Activated CD8-positive, alpha-beta T cell treated with anti-CD3 and anti-CD28 coated beads, Interleukin-2, amount 10 ng/mL, durations not matched to agents 7 days and 5 days (primary cell): Measurements from ENCODE around the gene RALBP1. TPM values are rescaled to one million over a fixed set of nuclear protein-coding genes. Genes with fewer than 3 reads are reported as not detected.
"Not testable (repeated sequence)": the region's sequence is repeated elsewhere in the genome, so short reads cannot be mapped to it uniquely, and the experiment has no call there.

Experiments
- ATAC-seq: fragments of 150-1000 bp; cut with Tn5 transposase; one replicate; pipeline ENCODE4 v1.10.0; 2021; ENCODE audit warnings: moderate library complexity
- CTCF ChIA-PET: fragments of 350-600 bp; sonication (Branson Sonifier 250); formaldehyde crosslinking; loops from one replicate; lab custom pipeline; 2021; ENCODE audit warnings: antibody characterized with exemption; lab: Charles Lee
- POLR2A ChIA-PET: fragments of 350-600 bp; sonication (Branson Sonifier 250); formaldehyde crosslinking; loops from one replicate; lab custom pipeline; 2021; ENCODE audit warnings: antibody characterized with exemption; lab: Charles Lee
- DNase-seq: peaks from one replicate; pipeline ENCODE4 v3.0.0-alpha.2; 2020
- H3K27ac Mint-ChIP-seq: one replicate; pipeline ENCODE4 v1.8.0; 2021; ENCODE audit warnings: mild to moderate bottlenecking, mixed read lengths
- H3K27me3 Mint-ChIP-seq: one replicate; pipeline ENCODE4 v1.8.0; 2021; ENCODE audit warnings: low read depth, mixed read lengths
- H3K36me3 Mint-ChIP-seq: one replicate; pipeline ENCODE4 v1.8.0; 2021; ENCODE audit warnings: low read depth, mixed read lengths
- H3K4me1 Mint-ChIP-seq: one replicate; pipeline ENCODE4 v1.8.0; 2021; ENCODE audit warnings: low read depth, mixed read lengths
- H3K4me3 Mint-ChIP-seq: one replicate; pipeline ENCODE4 v1.8.0; 2021; ENCODE audit warnings: mild to moderate bottlenecking, mixed read lengths
- H3K9me3 Mint-ChIP-seq: one replicate; pipeline ENCODE4 v1.8.0; 2022; ENCODE audit warnings: mixed read lengths; ENCODE audit not compliant: insufficient read depth
- total RNA-seq, 2 experiments: library from RNA; stranded (reverse); gene quantifications; one replicate each; pipeline ENCODE4 v1.2.3, GENCODE V29; 2021

The RALBP1 gene
- total RNA-seq, result 10 to 100 TPM; 48.6 to 51.2 TPM

- peak within 1 kb of the TSS; percentile 91 for H3K4me3 Mint-ChIP-seq
- peaks cover 17% of the 10 kb centered on the region for H3K27me3 Mint-ChIP-seq
- ChIA-PET CTCF (interaction anchor here (1.0 kb wide), 1 partner anchor 21 kb away, joined by 3 read pairs; no protein-coding TSS in a partner anchor), POLR2A (interaction anchor here (1.4 kb wide), 1 partner anchor 42 kb away, joined by 3 read pairs; no protein-coding TSS in a partner anchor)
- H3K4me1 Mint-ChIP-seq, result peaks cover 27% of the 10 kb centered on the region
- ATAC-seq, result peak; percentile 98
- H3K27ac Mint-ChIP-seq, result peak within 1 kb of the TSS; percentile 92
- peaks cover under 1% of the 10 kb centered on the region for H3K9me3 Mint-ChIP-seq
- peak; percentile 99 for DNase-seq
- peaks cover 25% of the 10 kb centered on the region for H3K36me3 Mint-ChIP-seq
Measured at GRCh38 chr18:9474983-9475642, at the start of gene RALBP1. Gene RALBP1 (plus strand): TSS chr18:9475513. CDS start chr18:9513046, 37,533 bp downstream.

GRCh38 chr18:9426753-9427152 is 48.6 kb upstream of the RALBP1 start:
- no peaks in the 10 kb centered on the region for H3K4me1 Mint-ChIP-seq
- ATAC-seq (no peak), DNase-seq (no peak)
- H3K27me3 Mint-ChIP-seq, result no peaks in the 10 kb centered on the region
- H3K4me3 Mint-ChIP-seq, result no peak overlapping the region
- ChIA-PET POLR2A (no interaction called here), CTCF (interaction anchor here (0.7 to 1.2 kb wide), 2 partner anchors 11 to 89 kb away, joined by 3 read pairs; no protein-coding TSS in a partner anchor)
- H3K36me3 Mint-ChIP-seq, result no peaks in the 10 kb centered on the region
- no peaks in the 10 kb centered on the region for H3K9me3 Mint-ChIP-seq
- H3K27ac Mint-ChIP-seq, result no peak overlapping the region

- DNase-seq, result no peak
- CTCF ChIA-PET, result no interaction called here
- no peak overlapping the region for H3K4me3 Mint-ChIP-seq
- POLR2A ChIA-PET, result no interaction called here
- no peaks in the 10 kb centered on the region for H3K36me3 Mint-ChIP-seq
- no peak overlapping the region for H3K27ac Mint-ChIP-seq
- no peaks in the 10 kb centered on the region for H3K4me1 Mint-ChIP-seq
- H3K27me3 Mint-ChIP-seq, result no peaks in the 10 kb centered on the region
- H3K9me3 Mint-ChIP-seq, result no peaks in the 10 kb centered on the region
- no peak for ATAC-seq
Measured at GRCh38 chr18:9428301-9428706, 47.0 kb upstream of the RALBP1 start.

GRCh38 chr18:9428862-9429661 is 46.3 kb upstream of the RALBP1 start:
- ChIA-PET POLR2A (no interaction called here), CTCF (no interaction called here)
- peaks cover 4% of the 10 kb centered on the region for H3K4me1 Mint-ChIP-seq
- H3K27ac Mint-ChIP-seq, result no peak overlapping the region
- no peaks in the 10 kb centered on the region for H3K9me3 Mint-ChIP-seq
- H3K4me3 Mint-ChIP-seq, result no peak overlapping the region
- H3K36me3 Mint-ChIP-seq, result no peaks in the 10 kb centered on the region
- ATAC-seq (no peak), DNase-seq (no peak)
- H3K27me3 Mint-ChIP-seq, result no peaks in the 10 kb centered on the region

GRCh38 chr18:9429662-9429993 is 45.7 kb upstream of the RALBP1 start:
- POLR2A ChIA-PET, result no interaction called here
- no peaks in the 10 kb centered on the region for H3K9me3 Mint-ChIP-seq

GRCh38 chr18:9430315-9430714 is 45.0 kb upstream of the RALBP1 start:
- H3K36me3 Mint-ChIP-seq, POLR2A ChIA-PET, ATAC-seq, H3K27ac Mint-ChIP-seq, H3K4me1 Mint-ChIP-seq, DNase-seq, H3K9me3 Mint-ChIP-seq, H3K4me3 Mint-ChIP-seq, CTCF ChIA-PET, H3K27me3 Mint-ChIP-seq: not testable (repeated sequence)

More at GRCh38 chr18:9429662-9429993, 45.7 kb upstream of the RALBP1 start:
- Mint-ChIP-seq H3K4me3 (no peak overlapping the region), H3K36me3 (no peaks in the 10 kb centered on the region), H3K27ac (no peak overlapping the region), H3K27me3 (no peaks in the 10 kb centered on the region), H3K4me1 (peaks cover 4% of the 10 kb centered on the region)
- ATAC-seq (no peak), DNase-seq (no peak)
- CTCF ChIA-PET, result no interaction called here

- H3K9me3 Mint-ChIP-seq, result no peaks in the 10 kb centered on the region
- H3K4me1 Mint-ChIP-seq, result peaks cover 4% of the 10 kb centered on the region
- H3K27me3 Mint-ChIP-seq, result no peaks in the 10 kb centered on the region
- H3K36me3 Mint-ChIP-seq, result no peaks in the 10 kb centered on the region
- ATAC-seq (no peak), DNase-seq (no peak)
- ChIA-PET POLR2A (interaction anchor here (0.6 kb wide), 1 partner anchor 216 kb away, joined by 3 read pairs; no protein-coding TSS in a partner anchor), CTCF (no interaction called here)
- no peak overlapping the region for H3K27ac Mint-ChIP-seq
- H3K4me3 Mint-ChIP-seq, result no peak overlapping the region
Measured at GRCh38 chr18:9431296-9431695, 44.0 kb upstream of the RALBP1 start.

- H3K9me3 Mint-ChIP-seq, POLR2A ChIA-PET, H3K27ac Mint-ChIP-seq, DNase-seq, H3K4me1 Mint-ChIP-seq, CTCF ChIA-PET, H3K4me3 Mint-ChIP-seq, H3K27me3 Mint-ChIP-seq, H3K36me3 Mint-ChIP-seq, ATAC-seq: not testable (repeated sequence)
Measured at GRCh38 chr18:9433122-9433521, 42.2 kb upstream of the RALBP1 start.

GRCh38 chr18:9433671-9434121 is 41.6 kb upstream of the RALBP1 start:
- Mint-ChIP-seq H3K4me1 (peaks cover 4% of the 10 kb centered on the region), H3K9me3 (no peaks in the 10 kb centered on the region), H3K36me3 (no peaks in the 10 kb centered on the region), H3K27ac (no peak overlapping the region), H3K4me3 (no peak overlapping the region), H3K27me3 (no peaks in the 10 kb centered on the region)
- DNase-seq, result no peak
- POLR2A ChIA-PET, result no interaction called here
- no peak for ATAC-seq
- CTCF ChIA-PET, result no interaction called here

- Mint-ChIP-seq H3K4me3 (no peak overlapping the region), H3K36me3 (no peaks in the 10 kb centered on the region), H3K9me3 (no peaks in the 10 kb centered on the region), H3K27ac (no peak overlapping the region), H3K4me1 (peaks cover 4% of the 10 kb centered on the region), H3K27me3 (no peaks in the 10 kb centered on the region)
- ChIA-PET POLR2A (no interaction called here), CTCF (no interaction called here)
- ATAC-seq (no peak), DNase-seq (no peak)
Measured at GRCh38 chr18:9434122-9434701, 41.1 kb upstream of the RALBP1 start.

- Mint-ChIP-seq H3K27ac (no peak overlapping the region), H3K4me1 (peaks cover 4% of the 10 kb centered on the region), H3K4me3 (no peak overlapping the region), H3K36me3 (no peaks in the 10 kb centered on the region), H3K27me3 (no peaks in the 10 kb centered on the region), H3K9me3 (no peaks in the 10 kb centered on the region)
- no peak for DNase-seq
- ATAC-seq, result no peak
- ChIA-PET CTCF (no interaction called here), POLR2A (no interaction called here)
Measured at GRCh38 chr18:9435041-9435440, 40.3 kb upstream of the RALBP1 start.
